Smooth muscle cell (in vitro differentiated cells): ENCODE results near the gene SLIT3. TPM values are rescaled to one million over a fixed set of nuclear protein-coding genes. Genes with fewer than 3 reads are reported as not detected.

Experiments used
- DNase-seq: peaks from one replicate; lab custom pipeline; 2025; ENCODE audit not compliant: unreplicated experiment; lab: John Stamatoyannopoulos, UW
- H2AFZ ChIP-seq: fragments of 200-600 bp; sonication (generic); 2 replicates; pipeline ENCODE4 v1.6.0; 2016; ENCODE audit warnings: antibody characterized with exemption, low read depth, mild to moderate bottlenecking
- H3F3A ChIP-seq: fragments of 200-600 bp; sonication (generic); 2 replicates; pipeline ENCODE4 v1.6.0; 2017; ENCODE audit warnings: antibody characterized with exemption, low read depth
- H3K27ac ChIP-seq: fragments of 200-600 bp; sonication (generic); 2 replicates; pipeline ENCODE4 v1.5.1; 2016; ENCODE audit warnings: low read depth, mild to moderate bottlenecking
- H3K27me3 ChIP-seq: fragments of 200-600 bp; sonication (generic); 2 replicates; pipeline ENCODE4 v1.6.1; 2016; ENCODE audit warnings: low read depth, mild to moderate bottlenecking
- H3K36me3 ChIP-seq: fragments of 200-600 bp; sonication (generic); 2 replicates; pipeline ENCODE4 v1.5.1; 2016; ENCODE audit warnings: low read depth
- H3K4me1 ChIP-seq: fragments of 200-600 bp; sonication (generic); 2 replicates; pipeline ENCODE4 v1.5.1; 2016; ENCODE audit warnings: low read depth
- H3K4me2 ChIP-seq: fragments of 200-600 bp; sonication (generic); 2 replicates; pipeline ENCODE4 v1.6.0; 2016; ENCODE audit warnings: mild to moderate bottlenecking
- H3K4me3 ChIP-seq: fragments of 200-600 bp; sonication (generic); 2 replicates; pipeline ENCODE4 v1.5.1; 2016; ENCODE audit warnings: mild to moderate bottlenecking
- H3K79me2 ChIP-seq: fragments of 200-600 bp; sonication (generic); 2 replicates; pipeline ENCODE4 v1.6.0; 2016; ENCODE audit warnings: low read depth, mild to moderate bottlenecking
- H3K9ac ChIP-seq: fragments of 200-600 bp; sonication (generic); 2 replicates; pipeline ENCODE4 v1.6.0; 2016; ENCODE audit warnings: low read depth
- H3K9me3 ChIP-seq: fragments of 200-600 bp; sonication (generic); replicated peaks from 2 replicates; pipeline ENCODE4 v1.5.1; 2016; ENCODE audit warnings: low read depth
- H4K20me1 ChIP-seq: fragments of 200-600 bp; sonication (generic); 2 replicates; pipeline ENCODE4 v1.6.0; 2016; ENCODE audit warnings: low read depth
- WGBS: methylation state at CpG from one replicate; pipeline ENCODE4 v1.1.7; 2016; ENCODE audit warnings: low lambda C conversion rate; 5-methylcytosine and 5-hydroxymethylcytosine counted together
- polyA plus RNA-seq: library from polyadenylated mRNA; unstranded; fragments of >200 nt; fragmentation: Nextera tagmentation; extraction: Ambion mirVana; gene quantifications from 2 replicates; pipeline ENCODE4 v1.2.1, GENCODE V29; 2016
- total RNA-seq: library from RNA; depleted of rRNA; stranded (reverse); fragments of >200 nt; gene quantifications from 2 replicates; pipeline ENCODE4 v1.2.3, GENCODE V29; 2014
- TF ChIP-seq, protein P1 (sequence below): fragments of 200-600 bp; sonication (generic); IDR thresholded peaks from 2 replicates; pipeline ENCODE4 v1.5.1; 2017; ENCODE audit warnings: borderline replicate concordance, mild to moderate bottlenecking, antibody characterized with exemption; ENCODE audit not compliant: insufficient read depth, poor library complexity, severe bottlenecking

Gene SLIT3
- total and polyA plus RNA-seq, 2 experiments from 2014 or later: 25.4 to 29.5 TPM

DNA sequence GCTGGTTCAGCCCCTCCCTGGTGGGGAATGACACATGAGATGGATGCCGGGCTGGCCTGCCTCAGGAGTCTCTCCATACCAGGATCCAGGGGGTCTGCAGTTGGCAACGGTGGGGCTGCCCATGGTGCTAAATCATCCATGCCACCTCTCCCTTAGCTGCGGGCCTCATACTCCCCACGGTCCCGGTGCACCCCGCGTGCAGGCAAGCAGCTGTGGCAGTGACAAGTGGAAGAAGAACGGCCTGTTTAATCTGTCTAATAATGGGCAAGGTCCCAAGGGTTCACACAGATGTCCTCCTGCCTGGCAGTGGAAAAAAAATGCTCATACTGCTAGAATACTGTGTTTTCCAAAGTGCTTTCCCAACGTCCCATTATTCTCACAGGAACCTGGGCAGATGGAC, 524.9 kb downstream of the SLIT3 start:
- Histone ChIP-seq H3K4me1 (no peaks in the 10 kb centered on the region), H3K79me2 (no peaks in the 10 kb centered on the region), H4K20me1 (no peaks in the 10 kb centered on the region), H3K9me3 (no peaks in the 10 kb centered on the region), H3K4me2 (no peak overlapping the region), H2AFZ (no peak overlapping the region), H3K4me3 (no peak overlapping the region), H3K27ac (no peak overlapping the region), H3K27me3 (no peaks in the 10 kb centered on the region), H3K9ac (no peak overlapping the region), H3K36me3 (no peaks in the 10 kb centered on the region), H3F3A (no peaks in the 10 kb centered on the region)
- WGBS: 94% methylated on average over 9 of the region's 9 CpGs
- TF ChIP-seq, protein P1, sequence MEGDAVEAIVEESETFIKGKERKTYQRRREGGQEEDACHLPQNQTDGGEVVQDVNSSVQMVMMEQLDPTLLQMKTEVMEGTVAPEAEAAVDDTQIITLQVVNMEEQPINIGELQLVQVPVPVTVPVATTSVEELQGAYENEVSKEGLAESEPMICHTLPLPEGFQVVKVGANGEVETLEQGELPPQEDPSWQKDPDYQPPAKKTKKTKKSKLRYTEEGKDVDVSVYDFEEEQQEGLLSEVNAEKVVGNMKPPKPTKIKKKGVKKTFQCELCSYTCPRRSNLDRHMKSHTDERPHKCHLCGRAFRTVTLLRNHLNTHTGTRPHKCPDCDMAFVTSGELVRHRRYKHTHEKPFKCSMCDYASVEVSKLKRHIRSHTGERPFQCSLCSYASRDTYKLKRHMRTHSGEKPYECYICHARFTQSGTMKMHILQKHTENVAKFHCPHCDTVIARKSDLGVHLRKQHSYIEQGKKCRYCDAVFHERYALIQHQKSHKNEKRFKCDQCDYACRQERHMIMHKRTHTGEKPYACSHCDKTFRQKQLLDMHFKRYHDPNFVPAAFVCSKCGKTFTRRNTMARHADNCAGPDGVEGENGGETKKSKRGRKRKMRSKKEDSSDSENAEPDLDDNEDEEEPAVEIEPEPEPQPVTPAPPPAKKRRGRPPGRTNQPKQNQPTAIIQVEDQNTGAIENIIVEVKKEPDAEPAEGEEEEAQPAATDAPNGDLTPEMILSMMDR: no peak
- no peak for DNase-seq

DNA sequence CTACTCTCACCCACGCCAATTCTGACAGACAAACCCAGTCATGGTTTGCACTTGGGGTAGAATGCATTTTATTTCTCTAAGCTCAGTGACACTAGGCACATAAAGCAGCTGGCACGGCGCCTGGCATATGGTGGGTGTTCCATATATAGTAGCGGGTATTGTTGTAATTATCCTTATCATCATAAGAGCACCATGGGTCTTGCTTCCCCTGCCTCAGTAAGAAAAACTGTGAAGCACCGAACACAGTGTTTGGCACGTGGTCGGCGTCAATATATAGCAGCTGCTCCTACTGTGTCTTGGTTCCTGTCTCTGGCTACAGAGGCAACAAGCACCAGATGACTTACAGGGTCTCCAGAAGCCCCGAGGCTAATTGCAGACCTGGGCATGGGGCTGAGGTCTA, 527.7 kb downstream of the SLIT3 start:
- H4K20me1 ChIP-seq: no peaks in the 10 kb centered on the region
- TF ChIP-seq, protein P1: no peak
- H3K4me2 ChIP-seq: no peak overlapping the region
- no peaks in the 10 kb centered on the region for H3K27me3 ChIP-seq
- no peaks in the 10 kb centered on the region for H3K4me1 ChIP-seq
- no peak overlapping the region for H3K27ac ChIP-seq
- H3K9ac ChIP-seq: no peak overlapping the region
- H3F3A ChIP-seq: no peaks in the 10 kb centered on the region
- no peaks in the 10 kb centered on the region for H3K79me2 ChIP-seq
- no peaks in the 10 kb centered on the region for H3K9me3 ChIP-seq
- H3K4me3 ChIP-seq: no peak overlapping the region
- WGBS: 93% methylated on average over 9 of the region's 9 CpGs
- H2AFZ ChIP-seq: no peak overlapping the region
- H3K36me3 ChIP-seq: no peaks in the 10 kb centered on the region
- DNase-seq: no peak

DNA sequence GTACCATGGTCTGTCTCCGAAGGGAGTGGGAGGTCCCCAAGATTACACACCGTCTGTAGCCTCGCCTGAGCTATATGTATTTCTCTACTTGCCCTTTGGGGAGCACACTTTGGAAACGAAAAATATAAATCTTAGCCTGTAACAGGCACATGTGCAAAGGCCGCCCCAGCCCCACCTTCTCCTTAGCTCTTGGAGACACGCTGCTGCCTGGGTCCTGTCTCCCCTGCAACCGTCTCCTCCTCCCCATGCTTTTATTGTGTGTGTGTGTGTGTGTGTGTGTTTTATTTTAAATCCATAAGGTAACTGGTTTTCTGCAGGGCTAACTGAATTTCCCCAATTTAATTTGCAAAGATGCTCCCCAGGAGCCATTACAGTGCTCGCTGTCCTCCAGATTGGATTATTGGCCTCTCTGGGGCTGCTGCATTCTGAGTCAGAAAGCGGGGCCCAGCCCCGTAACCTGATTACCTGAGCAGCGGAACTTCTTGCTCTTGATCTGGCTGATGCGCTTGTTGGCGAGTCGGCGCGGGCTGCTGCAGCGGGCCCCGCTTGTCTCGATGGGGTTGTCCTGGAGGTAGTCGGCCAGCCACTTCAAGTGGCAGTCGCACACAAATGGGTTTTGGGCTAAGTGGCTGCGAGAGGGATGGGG, 528.5 kb downstream of the SLIT3 start:
- no peaks in the 10 kb centered on the region for H4K20me1 ChIP-seq
- TF ChIP-seq, protein P1: no peak
- no peaks in the 10 kb centered on the region for H3K4me1 ChIP-seq
- H3K27ac ChIP-seq: peak overlapping the region; percentile 87
- no peaks in the 10 kb centered on the region for H3F3A ChIP-seq
- no peaks in the 10 kb centered on the region for H3K79me2 ChIP-seq
- no peaks in the 10 kb centered on the region for H3K9me3 ChIP-seq
- H3K9ac ChIP-seq: no peak overlapping the region
- 91% methylated on average over 22 of the region's 22 CpGs for WGBS
- H3K36me3 ChIP-seq: no peaks in the 10 kb centered on the region
- no peak overlapping the region for H3K4me3 ChIP-seq
- no peak overlapping the region for H2AFZ ChIP-seq
- DNase-seq: no peak
- H3K4me2 ChIP-seq: no peak overlapping the region
- no peaks in the 10 kb centered on the region for H3K27me3 ChIP-seq

DNA sequence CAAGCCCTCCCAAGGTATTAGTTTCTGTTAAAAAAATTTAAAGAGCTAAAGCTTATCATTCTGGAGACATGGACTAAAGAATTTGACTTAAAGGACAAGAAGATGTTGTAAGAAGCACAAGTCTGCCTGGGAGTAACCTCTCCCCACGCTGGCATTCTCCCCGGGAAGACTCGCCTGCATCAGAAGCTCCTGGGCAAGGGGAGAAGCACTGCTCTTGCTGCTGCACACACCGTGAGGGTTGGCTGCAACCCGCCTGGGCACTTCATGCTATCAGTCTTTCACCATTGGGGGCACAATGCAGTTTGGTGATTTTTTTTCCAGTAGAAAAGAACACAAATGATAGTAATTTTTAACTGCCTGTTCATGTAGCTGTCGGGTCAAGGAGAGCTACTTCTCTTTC, 529.3 kb downstream of the SLIT3 start:
- no peak overlapping the region for H3K4me2 ChIP-seq
- H3F3A ChIP-seq: no peaks in the 10 kb centered on the region
- WGBS: 80% methylated on average over 6 of the region's 6 CpGs
- H3K9ac ChIP-seq: no peak overlapping the region
- TF ChIP-seq, protein P1: no peak
- no peaks in the 10 kb centered on the region for H4K20me1 ChIP-seq
- no peak overlapping the region for H2AFZ ChIP-seq
- no peak overlapping the region for H3K4me3 ChIP-seq
- no peaks in the 10 kb centered on the region for H3K9me3 ChIP-seq
- no peak for DNase-seq
- H3K4me1 ChIP-seq: no peaks in the 10 kb centered on the region
- no peaks in the 10 kb centered on the region for H3K79me2 ChIP-seq
- H3K27ac ChIP-seq: peak overlapping the region; percentile 87
- H3K27me3 ChIP-seq: no peaks in the 10 kb centered on the region
- no peaks in the 10 kb centered on the region for H3K36me3 ChIP-seq
